Osteoblast (primary cell): Measurements from ENCODE around the gene HNRNPH1. TPM values are rescaled to one million over a fixed set of nuclear protein-coding genes. Genes with fewer than 3 reads are reported as not detected.

Experiments
- DNase-seq: peaks from one replicate; pipeline ENCODE4 v3.0.0; 2011; ENCODE audit warnings: low spot score, mixed read lengths; ENCODE audit not compliant: insufficient read length; ENCODE audit errors: missing footprints
- H2AFZ ChIP-seq: 2 replicates; pipeline ENCODE4 v1.6.0; 2011; ENCODE audit warnings: mild to moderate bottlenecking, low read length
- H3K27ac ChIP-seq: 2 replicates; pipeline ENCODE4 v1.5.1; 2011; ENCODE audit warnings: mild to moderate bottlenecking, low read depth, low read length, moderate library complexity
- H3K27me3 ChIP-seq: 2 replicates; pipeline ENCODE4 v1.6.0; 2012; ENCODE audit warnings: mild to moderate bottlenecking, control low read depth, inconsistent platforms, low read length, moderate library complexity; ENCODE audit not compliant: insufficient read depth
- H3K36me3 ChIP-seq: 2 replicates; pipeline ENCODE4 v1.5.1; 2011; ENCODE audit warnings: mild to moderate bottlenecking, low read length, control low read depth, moderate library complexity; ENCODE audit not compliant: insufficient read depth
- H3K4me1 ChIP-seq: 2 replicates; pipeline ENCODE4 v1.5.1; 2011; ENCODE audit warnings: mild to moderate bottlenecking, low read length, control low read depth, moderate library complexity; ENCODE audit not compliant: insufficient read depth
- H3K4me2 ChIP-seq: 2 replicates; pipeline ENCODE4 v1.6.0; 2011; ENCODE audit warnings: mild to moderate bottlenecking, low read length; ENCODE audit not compliant: insufficient read depth
- H3K4me3 ChIP-seq: fragments of 200-600 bp; sonication (generic); 3 replicates; pipeline ENCODE4 v1.5.1; 2012; ENCODE audit warnings: mild to moderate bottlenecking, low read length, inconsistent platforms; ENCODE audit not compliant: insufficient read depth
- H3K79me2 ChIP-seq: 2 replicates; pipeline ENCODE4 v1.6.0; 2012; ENCODE audit warnings: mild to moderate bottlenecking, low read length, control low read depth, inconsistent platforms; ENCODE audit not compliant: insufficient read depth
- H3K9me3 ChIP-seq: 2 replicates; pipeline ENCODE4 v1.5.1; 2011; ENCODE audit warnings: low read depth, low read length, control low read depth
- H4K20me1 ChIP-seq: 2 replicates; pipeline ENCODE4 v1.6.0; 2012; ENCODE audit warnings: mild to moderate bottlenecking, low read length, control low read depth; ENCODE audit not compliant: insufficient read depth
- total RNA-seq: library from RNA; depleted of rRNA; stranded (reverse); fragments of >200 nt; gene quantifications from 2 replicates; pipeline ENCODE4 v1.2.3, GENCODE V29; 2012
- TF ChIP-seq, protein P1 (sequence below): IDR thresholded peaks from 2 replicates; pipeline ENCODE4 v1.5.1; 2011; ENCODE audit warnings: mild to moderate bottlenecking, low read depth, low read length, moderate library complexity; ENCODE audit errors: extremely low read depth

Gene HNRNPH1
- total RNA-seq, 1 donor = 354 TPM

GRCh38 chr5:179618923-179619554 is 4.4 kb downstream of the HNRNPH1 start:
- TF ChIP-seq, protein P1, sequence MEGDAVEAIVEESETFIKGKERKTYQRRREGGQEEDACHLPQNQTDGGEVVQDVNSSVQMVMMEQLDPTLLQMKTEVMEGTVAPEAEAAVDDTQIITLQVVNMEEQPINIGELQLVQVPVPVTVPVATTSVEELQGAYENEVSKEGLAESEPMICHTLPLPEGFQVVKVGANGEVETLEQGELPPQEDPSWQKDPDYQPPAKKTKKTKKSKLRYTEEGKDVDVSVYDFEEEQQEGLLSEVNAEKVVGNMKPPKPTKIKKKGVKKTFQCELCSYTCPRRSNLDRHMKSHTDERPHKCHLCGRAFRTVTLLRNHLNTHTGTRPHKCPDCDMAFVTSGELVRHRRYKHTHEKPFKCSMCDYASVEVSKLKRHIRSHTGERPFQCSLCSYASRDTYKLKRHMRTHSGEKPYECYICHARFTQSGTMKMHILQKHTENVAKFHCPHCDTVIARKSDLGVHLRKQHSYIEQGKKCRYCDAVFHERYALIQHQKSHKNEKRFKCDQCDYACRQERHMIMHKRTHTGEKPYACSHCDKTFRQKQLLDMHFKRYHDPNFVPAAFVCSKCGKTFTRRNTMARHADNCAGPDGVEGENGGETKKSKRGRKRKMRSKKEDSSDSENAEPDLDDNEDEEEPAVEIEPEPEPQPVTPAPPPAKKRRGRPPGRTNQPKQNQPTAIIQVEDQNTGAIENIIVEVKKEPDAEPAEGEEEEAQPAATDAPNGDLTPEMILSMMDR = no peak
- Histone ChIP-seq H3K27ac (peak overlapping the region; percentile 8), H3K4me1 (peaks cover 32% of the 10 kb centered on the region), H3K36me3 (peaks cover 85% of the 10 kb centered on the region), H3K9me3 (no peaks in the 10 kb centered on the region), H3K79me2 (peaks cover 80% of the 10 kb centered on the region), H3K4me3 (peak overlapping the region; percentile 97), H2AFZ (no peak overlapping the region), H3K4me2 (peak overlapping the region; percentile 88), H4K20me1 (peaks cover 81% of the 10 kb centered on the region), H3K27me3 (no peaks in the 10 kb centered on the region)
- no peak for DNase-seq

GRCh38 chr5:179617930-179618329 is 5.5 kb downstream of the HNRNPH1 start:
- Histone ChIP-seq H3K4me3 (no peak overlapping the region), H3K9me3 (no peaks in the 10 kb centered on the region), H3K79me2 (peaks cover 83% of the 10 kb centered on the region), H3K27me3 (no peaks in the 10 kb centered on the region), H3K4me2 (no peak overlapping the region), H4K20me1 (peaks cover 90% of the 10 kb centered on the region), H3K36me3 (peaks cover 96% of the 10 kb centered on the region), H2AFZ (no peak overlapping the region), H3K27ac (peak overlapping the region; percentile 27), H3K4me1 (peaks cover 29% of the 10 kb centered on the region)
- no peak for DNase-seq
- TF ChIP-seq, protein P1 = no peak

GRCh38 chr5:179616002-179616594 is 7.4 kb downstream of the HNRNPH1 start:
- DNase-seq = no peak
- Histone ChIP-seq H4K20me1 (peaks cover 89% of the 10 kb centered on the region), H3K27ac (peak overlapping the region; percentile 34), H3K27me3 (no peaks in the 10 kb centered on the region), H3K4me3 (no peak overlapping the region), H2AFZ (no peak overlapping the region), H3K4me2 (no peak overlapping the region), H3K36me3 (peaks cover 93% of the 10 kb centered on the region), H3K9me3 (no peaks in the 10 kb centered on the region), H3K79me2 (peaks cover 66% of the 10 kb centered on the region), H3K4me1 (peaks cover 22% of the 10 kb centered on the region)
- TF ChIP-seq, protein P1 = no peak

DNA sequence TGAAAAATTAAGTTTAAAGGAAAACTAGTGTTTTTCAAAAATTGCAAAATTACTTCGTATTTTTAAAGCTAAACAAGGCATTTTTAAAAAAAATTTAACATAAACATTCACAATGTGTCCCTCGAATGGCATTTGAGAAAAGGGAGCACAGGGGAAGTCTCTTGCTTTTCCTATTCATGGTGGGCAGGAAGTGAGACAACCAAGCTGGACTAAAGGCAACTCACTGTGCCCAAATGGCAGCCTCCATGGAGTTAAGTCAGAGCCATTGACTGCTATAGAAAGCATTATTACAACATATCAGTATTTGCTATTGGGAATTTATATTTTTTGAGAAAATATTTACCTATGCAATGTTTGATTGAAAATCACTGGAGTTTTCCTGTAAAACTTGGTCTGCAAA is 8.3 kb downstream of the HNRNPH1 start:
- Histone ChIP-seq H3K9me3 (no peaks in the 10 kb centered on the region), H3K4me1 (peaks cover 13% of the 10 kb centered on the region), H3K27ac (no peak overlapping the region), H2AFZ (no peak overlapping the region), H3K36me3 (peaks cover 93% of the 10 kb centered on the region), H3K4me2 (no peak overlapping the region), H3K4me3 (no peak overlapping the region), H4K20me1 (peaks cover 88% of the 10 kb centered on the region), H3K27me3 (no peaks in the 10 kb centered on the region), H3K79me2 (peaks cover 57% of the 10 kb centered on the region)
- peak; percentile 47 for DNase-seq
- TF ChIP-seq, protein P1 = no peak
